ENCODE measurements around the gene APP.

GRCh38 chr21:25944672-25945213 lies 225.8 kb downstream of the APP start:
- TF ChIP-seq, protein P1, sequence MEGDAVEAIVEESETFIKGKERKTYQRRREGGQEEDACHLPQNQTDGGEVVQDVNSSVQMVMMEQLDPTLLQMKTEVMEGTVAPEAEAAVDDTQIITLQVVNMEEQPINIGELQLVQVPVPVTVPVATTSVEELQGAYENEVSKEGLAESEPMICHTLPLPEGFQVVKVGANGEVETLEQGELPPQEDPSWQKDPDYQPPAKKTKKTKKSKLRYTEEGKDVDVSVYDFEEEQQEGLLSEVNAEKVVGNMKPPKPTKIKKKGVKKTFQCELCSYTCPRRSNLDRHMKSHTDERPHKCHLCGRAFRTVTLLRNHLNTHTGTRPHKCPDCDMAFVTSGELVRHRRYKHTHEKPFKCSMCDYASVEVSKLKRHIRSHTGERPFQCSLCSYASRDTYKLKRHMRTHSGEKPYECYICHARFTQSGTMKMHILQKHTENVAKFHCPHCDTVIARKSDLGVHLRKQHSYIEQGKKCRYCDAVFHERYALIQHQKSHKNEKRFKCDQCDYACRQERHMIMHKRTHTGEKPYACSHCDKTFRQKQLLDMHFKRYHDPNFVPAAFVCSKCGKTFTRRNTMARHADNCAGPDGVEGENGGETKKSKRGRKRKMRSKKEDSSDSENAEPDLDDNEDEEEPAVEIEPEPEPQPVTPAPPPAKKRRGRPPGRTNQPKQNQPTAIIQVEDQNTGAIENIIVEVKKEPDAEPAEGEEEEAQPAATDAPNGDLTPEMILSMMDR (IDR thresholded peaks at IDR 0.05; ENCODE audit: insufficient read depth, low read length, poor library complexity, severe bottlenecking), result no peak
- TF ChIP-seq EZH2phosphoT487 (conservative IDR thresholded peaks at IDR 0.05; ENCODE audit: low read length), result no peak
